PC-9 (cell line): ENCODE results near the gene PRKAG1.

ENCODE experiments used
- EZH2 ChIP-seq: fragments of 200-600 bp; sonication (generic); IDR thresholded peaks from 2 replicates; pipeline ENCODE4 v1.8.0; 2017; ENCODE audit warnings: antibody characterized with exemption, low read depth
- TF ChIP-seq, protein P1 (sequence below): fragments of 200-600 bp; sonication (generic); conservative IDR thresholded peaks from 2 replicates; pipeline ENCODE4 v1.6.1; 2017; ENCODE audit warnings: mixed run types, antibody characterized with exemption, mild to moderate bottlenecking, moderate library complexity

DNA sequence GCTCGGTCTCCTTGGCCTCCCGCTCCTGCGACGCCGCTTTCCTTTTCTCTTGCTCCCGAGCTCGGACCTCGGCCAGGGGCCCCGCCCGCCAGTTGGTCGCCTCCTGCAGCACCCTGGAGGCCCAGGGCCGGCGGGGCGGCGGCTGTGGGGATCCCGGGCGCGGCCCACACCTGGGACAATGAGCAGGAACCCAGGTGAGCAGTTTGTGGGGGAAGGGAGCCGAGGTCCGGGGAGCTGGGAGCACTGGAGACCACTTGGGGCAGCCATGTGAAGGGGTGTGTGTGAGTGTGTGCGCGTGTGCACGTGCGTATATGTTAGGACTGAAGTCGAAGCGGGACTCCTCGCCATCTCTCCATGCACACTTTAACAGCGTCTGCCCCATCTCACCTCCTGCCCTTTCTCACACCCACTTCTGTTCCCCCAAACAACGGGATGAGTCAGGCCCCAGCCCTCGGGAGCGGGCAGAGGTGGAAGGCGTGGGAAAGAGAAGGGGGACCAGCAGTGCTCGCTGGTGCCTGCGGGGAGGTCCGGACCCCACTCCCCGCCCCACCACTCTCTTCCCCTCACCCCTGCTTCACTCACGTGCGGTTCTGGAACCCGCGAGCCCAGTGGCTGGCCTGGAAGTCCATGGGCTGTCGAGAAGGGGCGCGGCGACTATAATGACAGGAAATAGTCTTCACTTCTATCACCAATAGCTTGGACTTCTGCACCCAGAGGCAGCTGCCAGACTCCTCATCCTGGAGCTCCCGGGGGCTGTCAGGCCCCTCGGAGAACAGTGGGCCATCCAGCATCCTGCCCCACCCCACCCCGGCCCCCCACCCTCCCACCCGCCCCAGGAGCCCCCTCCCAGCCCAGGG is 19.9 kb downstream of the PRKAG1 start:
- TF ChIP-seq, protein P1, sequence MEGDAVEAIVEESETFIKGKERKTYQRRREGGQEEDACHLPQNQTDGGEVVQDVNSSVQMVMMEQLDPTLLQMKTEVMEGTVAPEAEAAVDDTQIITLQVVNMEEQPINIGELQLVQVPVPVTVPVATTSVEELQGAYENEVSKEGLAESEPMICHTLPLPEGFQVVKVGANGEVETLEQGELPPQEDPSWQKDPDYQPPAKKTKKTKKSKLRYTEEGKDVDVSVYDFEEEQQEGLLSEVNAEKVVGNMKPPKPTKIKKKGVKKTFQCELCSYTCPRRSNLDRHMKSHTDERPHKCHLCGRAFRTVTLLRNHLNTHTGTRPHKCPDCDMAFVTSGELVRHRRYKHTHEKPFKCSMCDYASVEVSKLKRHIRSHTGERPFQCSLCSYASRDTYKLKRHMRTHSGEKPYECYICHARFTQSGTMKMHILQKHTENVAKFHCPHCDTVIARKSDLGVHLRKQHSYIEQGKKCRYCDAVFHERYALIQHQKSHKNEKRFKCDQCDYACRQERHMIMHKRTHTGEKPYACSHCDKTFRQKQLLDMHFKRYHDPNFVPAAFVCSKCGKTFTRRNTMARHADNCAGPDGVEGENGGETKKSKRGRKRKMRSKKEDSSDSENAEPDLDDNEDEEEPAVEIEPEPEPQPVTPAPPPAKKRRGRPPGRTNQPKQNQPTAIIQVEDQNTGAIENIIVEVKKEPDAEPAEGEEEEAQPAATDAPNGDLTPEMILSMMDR = no peak
- TF ChIP-seq EZH2 = no peak
